ENCODE measurements around the gene SERPINB6.
A peak's percentile ranks its signal among the peaks of the same experiment; 100 is the strongest.
"Not testable (repeated sequence)": the region's sequence is repeated elsewhere in the genome, so short reads cannot be mapped to it uniquely, and the experiment has no call there.

SERPINB6 gene

GRCh38 chr6:3007571-3007970 lies 36.2 kb upstream of the SERPINB6 start:
- no peak for DNase-seq (ENCODE audit: low read depth)
- H3K4me3 ChIP-seq (ENCODE audit: low read depth, low read length): no peak overlapping the region
- no peak for TF ChIP-seq CTCF (conservative IDR thresholded peaks at IDR 0.05; ENCODE audit: low read depth, low read length)

GRCh38 chr6:3006476-3006875 lies 35.1 kb upstream of the SERPINB6 start:
- TF ChIP-seq CTCF (conservative IDR thresholded peaks at IDR 0.05; ENCODE audit: low read depth, low read length): no peak
- no peak overlapping the region for H3K4me3 ChIP-seq (ENCODE audit: low read depth, low read length)
- DNase-seq (ENCODE audit: low read depth): no peak

GRCh38 chr6:3005874-3006273 lies 34.5 kb upstream of the SERPINB6 start:
- no peak for TF ChIP-seq CTCF (conservative IDR thresholded peaks at IDR 0.05; ENCODE audit: low read depth, low read length)
- DNase-seq (ENCODE audit: low read depth): no peak
- H3K4me3 ChIP-seq (ENCODE audit: low read depth, low read length): no peak overlapping the region

- no peak for DNase-seq (ENCODE audit: low read depth)
- TF ChIP-seq CTCF (conservative IDR thresholded peaks at IDR 0.05; ENCODE audit: low read depth, low read length): no peak
- H3K4me3 ChIP-seq (ENCODE audit: low read depth, low read length): no peak overlapping the region
These were observed 33.7 kb upstream of the SERPINB6 start for GRCh38 chr6:3005077-3005476.

GRCh38 chr6:3003226-3003625 lies 31.9 kb upstream of the SERPINB6 start:
- not testable (repeated sequence) for DNase-seq (ENCODE audit: low read depth); H3K4me3 ChIP-seq (ENCODE audit: low read depth, low read length)

GRCh38 chr6:3001773-3002293 lies 30.5 kb upstream of the SERPINB6 start:
- peak; percentile 63 for TF ChIP-seq CTCF (conservative IDR thresholded peaks at IDR 0.05; ENCODE audit: low read depth, low read length)
- H3K4me3 ChIP-seq (ENCODE audit: low read depth, low read length): no peak overlapping the region
- DNase-seq (ENCODE audit: low read depth): peak; percentile 73

GRCh38 chr6:3001146-3001772 lies 29.9 kb upstream of the SERPINB6 start:
- no peak overlapping the region for H3K4me3 ChIP-seq (ENCODE audit: low read depth, low read length)
- no peak for DNase-seq (ENCODE audit: low read depth)
- no peak for TF ChIP-seq CTCF (conservative IDR thresholded peaks at IDR 0.05; ENCODE audit: low read depth, low read length)

All from choroid plexus epithelial cell (primary cell).